HepG2 (cell line): ENCODE measurements around the gene NXN. TPM values are rescaled to one million over a fixed set of nuclear protein-coding genes. Genes with fewer than 3 reads are reported as not detected.

Source experiments
- NR3C1 ChIP-seq: sonication (generic); formaldehyde crosslinking; IDR thresholded peaks from 2 replicates; pipeline ENCODE4 v1.4.0; 2020; ENCODE audit warnings: missing genetic modification reagents
- STAT6 ChIP-seq: sonication (generic); formaldehyde crosslinking; IDR thresholded peaks from 2 replicates; pipeline ENCODE4 v1.4.0; 2020; ENCODE audit warnings: missing genetic modification reagents, mild to moderate bottlenecking, borderline replicate concordance
- ZFAT ChIP-seq: sonication (generic); formaldehyde crosslinking; conservative IDR thresholded peaks from 2 replicates; pipeline ENCODE4 v1.8.1; 2023; ENCODE audit warnings: missing genetic modification reagents, inconsistent platforms
- ZNF232 ChIP-seq: sonication (generic); formaldehyde crosslinking; IDR thresholded peaks from 2 replicates; pipeline ENCODE4 v1.4.0; 2020; ENCODE audit warnings: missing genetic modification reagents, borderline replicate concordance
- ZNF563 ChIP-seq: sonication (generic); formaldehyde crosslinking; IDR thresholded peaks from 2 replicates; pipeline ENCODE4 v1.8.0; 2022; ENCODE audit warnings: mild to moderate bottlenecking, moderate library complexity, missing genetic modification reagents
- ZNF687 ChIP-seq: sonication (generic); formaldehyde crosslinking; IDR thresholded peaks from 2 replicates; pipeline ENCODE4 v1.5.1; 2020; ENCODE audit warnings: mild to moderate bottlenecking, missing genetic modification reagents, moderate library complexity
- ZNF7 ChIP-seq: IDR thresholded peaks from 2 replicates; pipeline ENCODE4 v1.6.1; 2016; ENCODE audit warnings: missing biosample characterization, missing genetic modification reagents
- polyA plus RNA-seq, 8 experiments: library from polyadenylated mRNA; depleted of rRNA in 3 of 8; stranded (reverse) in 7 of 8; unstranded in 1 of 8; fragments of >200 nt; fragmentation: Illumina TruSeq in 4 of 8; extraction: Trizol in 4 of 8; gene quantifications; 2 replicates each; pipeline versions ENCODE4 v1.2.1 to v1.2.3, GENCODE V29; 2011 to 2016; ENCODE audit warnings: low read depth in 4 of 8, missing spikeins in 1 of 8, mixed read lengths in 1 of 8; ENCODE audit not compliant: insufficient read depth in 1 of 8
- total RNA-seq, 5 experiments: library from RNA; depleted of rRNA; stranded (reverse); fragments of >200 nt; fragmentation: Illumina TruSeq; extraction: Trizol; gene quantifications; 2 replicates each; pipeline ENCODE4 v1.2.3, GENCODE V29; 2016; ENCODE audit warnings: low read depth in 1 of 5
- TF ChIP-seq, protein P1 (sequence below): sonication (generic); formaldehyde crosslinking; IDR thresholded peaks from one replicate; pipeline ENCODE4 v1.5.1; 2020; ENCODE audit warnings: mild to moderate bottlenecking, missing genetic modification reagents; ENCODE audit errors: not compliant biosample characterization
- TF ChIP-seq, protein P2 (sequence below): sonication (generic); formaldehyde crosslinking; IDR thresholded peaks from 2 replicates; pipeline ENCODE4 v1.8.1; 2023; ENCODE audit warnings: mild to moderate bottlenecking, missing genetic modification reagents

NXN gene
- total and polyA plus RNA-seq, 2 of the 13 experiments (the other 11 are each of a cell fraction or from before 2014, with no cell fraction given), result 22.2 to 24.3 TPM

DNA sequence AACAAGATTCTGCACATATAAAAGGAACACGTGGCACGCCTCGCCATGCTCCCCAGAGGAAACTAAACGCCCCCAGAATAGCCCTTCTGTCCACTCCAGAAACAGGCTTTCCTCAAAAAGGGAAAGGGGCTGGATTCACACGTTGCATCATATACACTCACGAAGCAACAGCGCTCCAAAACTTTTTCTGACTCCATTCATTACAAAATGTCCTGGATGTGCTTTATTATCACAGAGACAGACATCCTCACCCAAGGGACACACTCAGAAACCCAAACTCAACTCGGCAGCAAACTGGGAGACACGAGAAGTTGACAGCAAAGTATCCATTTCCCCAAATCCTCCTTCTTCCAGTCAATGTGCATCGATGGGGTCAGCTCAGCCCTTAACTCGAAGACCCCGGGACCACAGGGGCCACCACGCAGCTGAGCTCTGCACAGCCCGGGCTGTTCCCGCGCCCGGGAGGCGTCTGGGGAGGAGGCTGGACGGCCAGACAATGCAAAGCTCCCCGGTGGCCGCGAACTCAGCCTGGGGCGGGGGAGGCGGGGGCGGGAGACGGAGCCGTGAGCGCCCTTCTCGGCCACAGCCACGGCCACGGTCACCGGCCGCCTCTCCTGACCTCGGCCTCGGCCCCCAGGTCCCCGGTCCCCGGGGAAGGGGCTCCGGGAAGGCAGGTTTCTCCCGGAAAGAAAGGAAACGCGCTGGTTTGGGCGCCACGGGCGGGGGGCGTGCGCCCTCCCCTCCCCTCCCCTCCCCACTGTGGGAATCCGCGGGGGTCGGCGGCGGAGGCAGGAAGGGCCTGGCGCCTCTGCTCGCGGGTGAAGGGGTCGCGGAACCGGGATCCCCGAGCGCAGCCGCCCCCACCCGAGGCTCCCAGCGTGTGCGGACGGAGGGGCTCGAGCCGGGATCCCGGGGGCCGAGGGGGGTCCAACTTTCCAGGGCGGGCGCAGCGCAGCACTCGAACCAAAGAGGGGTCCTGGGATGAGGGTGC lies 1.2 kb downstream of the NXN start (continued):
- TF ChIP-seq, protein P1, sequence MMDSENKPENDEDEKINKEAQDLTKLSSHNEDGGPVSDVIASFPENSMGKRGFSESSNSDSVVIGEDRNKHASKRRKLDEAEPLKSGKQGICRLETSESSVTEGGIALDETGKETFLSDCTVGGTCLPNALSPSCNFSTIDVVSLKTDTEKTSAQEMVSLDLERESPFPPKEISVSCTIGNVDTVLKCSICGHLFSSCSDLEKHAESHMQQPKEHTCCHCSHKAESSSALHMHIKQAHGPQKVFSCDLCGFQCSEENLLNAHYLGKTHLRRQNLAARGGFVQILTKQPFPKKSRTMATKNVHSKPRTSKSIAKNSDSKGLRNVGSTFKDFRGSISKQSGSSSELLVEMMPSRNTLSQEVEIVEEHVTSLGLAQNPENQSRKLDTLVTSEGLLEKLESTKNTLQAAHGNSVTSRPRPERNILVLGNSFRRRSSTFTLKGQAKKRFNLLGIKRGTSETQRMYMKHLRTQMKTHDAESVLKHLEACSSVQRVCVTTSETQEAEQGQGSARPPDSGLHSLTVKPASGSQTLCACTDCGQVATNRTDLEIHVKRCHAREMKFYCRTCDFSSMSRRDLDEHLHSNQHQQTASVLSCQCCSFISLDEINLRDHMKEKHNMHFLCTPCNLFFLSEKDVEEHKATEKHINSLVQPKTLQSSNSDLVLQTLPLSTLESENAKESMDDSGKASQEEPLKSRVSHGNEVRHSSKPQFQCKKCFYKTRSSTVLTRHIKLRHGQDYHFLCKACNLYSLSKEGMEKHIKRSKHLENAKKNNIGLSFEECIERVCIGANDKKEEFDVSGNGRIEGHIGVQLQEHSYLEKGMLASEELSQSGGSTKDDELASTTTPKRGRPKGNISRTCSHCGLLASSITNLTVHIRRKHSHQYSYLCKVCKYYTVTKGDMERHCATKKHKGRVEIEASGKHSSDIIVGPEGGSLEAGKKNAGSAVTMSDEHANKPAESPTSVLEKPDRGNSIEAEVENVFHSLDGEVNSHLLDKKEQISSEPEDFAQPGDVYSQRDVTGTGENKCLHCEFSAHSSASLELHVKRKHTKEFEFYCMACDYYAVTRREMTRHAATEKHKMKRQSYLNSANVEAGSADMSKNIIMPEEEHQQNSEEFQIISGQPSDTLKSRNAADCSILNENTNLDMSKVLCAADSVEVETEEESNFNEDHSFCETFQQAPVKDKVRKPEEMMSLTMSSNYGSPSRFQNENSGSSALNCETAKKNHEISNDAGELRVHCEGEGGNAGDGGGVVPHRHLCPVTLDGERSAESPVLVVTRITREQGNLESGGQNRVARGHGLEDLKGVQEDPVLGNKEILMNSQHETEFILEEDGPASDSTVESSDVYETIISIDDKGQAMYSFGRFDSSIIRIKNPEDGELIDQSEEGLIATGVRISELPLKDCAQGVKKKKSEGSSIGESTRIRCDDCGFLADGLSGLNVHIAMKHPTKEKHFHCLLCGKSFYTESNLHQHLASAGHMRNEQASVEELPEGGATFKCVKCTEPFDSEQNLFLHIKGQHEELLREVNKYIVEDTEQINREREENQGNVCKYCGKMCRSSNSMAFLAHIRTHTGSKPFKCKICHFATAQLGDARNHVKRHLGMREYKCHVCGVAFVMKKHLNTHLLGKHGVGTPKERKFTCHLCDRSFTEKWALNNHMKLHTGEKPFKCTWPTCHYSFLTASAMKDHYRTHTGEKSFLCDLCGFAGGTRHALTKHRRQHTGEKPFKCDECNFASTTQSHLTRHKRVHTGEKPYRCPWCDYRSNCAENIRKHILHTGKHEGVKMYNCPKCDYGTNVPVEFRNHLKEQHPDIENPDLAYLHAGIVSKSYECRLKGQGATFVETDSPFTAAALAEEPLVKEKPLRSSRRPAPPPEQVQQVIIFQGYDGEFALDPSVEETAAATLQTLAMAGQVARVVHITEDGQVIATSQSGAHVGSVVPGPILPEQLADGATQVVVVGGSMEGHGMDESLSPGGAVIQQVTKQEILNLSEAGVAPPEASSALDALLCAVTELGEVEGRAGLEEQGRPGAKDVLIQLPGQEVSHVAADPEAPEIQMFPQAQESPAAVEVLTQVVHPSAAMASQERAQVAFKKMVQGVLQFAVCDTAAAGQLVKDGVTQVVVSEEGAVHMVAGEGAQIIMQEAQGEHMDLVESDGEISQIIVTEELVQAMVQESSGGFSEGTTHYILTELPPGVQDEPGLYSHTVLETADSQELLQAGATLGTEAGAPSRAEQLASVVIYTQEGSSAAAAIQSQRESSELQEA (CRISPR knock-in tag), result peak; percentile 32
- TF ChIP-seq ZNF232 (CRISPR knock-in tag) (no peak), ZNF563 (CRISPR knock-in tag) (0 out of 2 replicates have a peak, but pooled peaks have one; percentile 23), ZNF687 (CRISPR knock-in tag) (peak; percentile 58), ZNF7 (CRISPR knock-in tag) (no peak), STAT6 (CRISPR knock-in tag) (no peak), ZFAT (CRISPR knock-in tag) (no peak), NR3C1 (CRISPR knock-in tag) (no peak)
- TF ChIP-seq, protein P2, sequence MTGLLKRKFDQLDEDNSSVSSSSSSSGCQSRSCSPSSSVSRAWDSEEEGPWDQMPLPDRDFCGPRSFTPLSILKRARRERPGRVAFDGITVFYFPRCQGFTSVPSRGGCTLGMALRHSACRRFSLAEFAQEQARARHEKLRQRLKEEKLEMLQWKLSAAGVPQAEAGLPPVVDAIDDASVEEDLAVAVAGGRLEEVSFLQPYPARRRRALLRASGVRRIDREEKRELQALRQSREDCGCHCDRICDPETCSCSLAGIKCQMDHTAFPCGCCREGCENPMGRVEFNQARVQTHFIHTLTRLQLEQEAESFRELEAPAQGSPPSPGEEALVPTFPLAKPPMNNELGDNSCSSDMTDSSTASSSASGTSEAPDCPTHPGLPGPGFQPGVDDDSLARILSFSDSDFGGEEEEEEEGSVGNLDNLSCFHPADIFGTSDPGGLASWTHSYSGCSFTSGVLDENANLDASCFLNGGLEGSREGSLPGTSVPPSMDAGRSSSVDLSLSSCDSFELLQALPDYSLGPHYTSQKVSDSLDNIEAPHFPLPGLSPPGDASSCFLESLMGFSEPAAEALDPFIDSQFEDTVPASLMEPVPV (CRISPR knock-in tag), result no peak
